Fibroblast of lung (primary cell): Measurements from ENCODE around the gene PTAR1. TPM values are rescaled to one million over a fixed set of nuclear protein-coding genes. Genes with fewer than 3 reads are reported as not detected.

Experiments used
- DNase-seq, 2 donors: peaks; one replicate each; pipeline versions ENCODE4 v3.0.0 to v3.0.0-alpha.2; 2010; ENCODE audit warnings: low read depth in 2 of 2
- H2AFZ ChIP-seq: 2 replicates; pipeline ENCODE4 v1.5.1; 2012; ENCODE audit warnings: low read length, control low read depth, inconsistent platforms
- H3K27ac ChIP-seq: 2 replicates; pipeline ENCODE4 v1.5.1; 2011; ENCODE audit warnings: low read length, control low read depth; ENCODE audit not compliant: insufficient read depth
- H3K27me3 ChIP-seq: 2 replicates; pipeline ENCODE4 v1.5.1; 2011; ENCODE audit warnings: mild to moderate bottlenecking, low read length; ENCODE audit not compliant: control insufficient read depth, insufficient read depth
- H3K36me3 ChIP-seq: 2 replicates; pipeline ENCODE4 v1.5.1; 2011; ENCODE audit warnings: low read length; ENCODE audit not compliant: control insufficient read depth, insufficient read depth
- H3K4me1 ChIP-seq: 2 replicates; pipeline ENCODE4 v1.5.1; 2011; ENCODE audit warnings: low read length; ENCODE audit not compliant: control insufficient read depth, insufficient read depth; ENCODE audit errors: extremely low read depth
- H3K4me2 ChIP-seq: 2 replicates; pipeline ENCODE4 v1.5.1; 2011; ENCODE audit warnings: low read length, control low read depth; ENCODE audit not compliant: insufficient read depth; ENCODE audit errors: extremely low read depth
- H3K4me3 ChIP-seq, 4 experiments: fragments of 200-600 bp in 1 of 4; sonication (generic) in 1 of 4; replicated peaks in 1 of 4; 2 replicates each; pipeline ENCODE4 v1.5.1; 2011 to 2016; ENCODE audit warnings: low read length in 4 of 4, low read depth in 3 of 4, mild to moderate bottlenecking in 3 of 4, control low read depth in 2 of 4, inconsistent platforms in 1 of 4, mixed read lengths in 1 of 4; ENCODE audit not compliant: insufficient read depth in 1 of 4; ENCODE audit errors: control extremely low read depth in 1 of 4
- H3K79me2 ChIP-seq: 2 replicates; pipeline ENCODE4 v1.5.1; 2012; ENCODE audit warnings: mild to moderate bottlenecking, low read length, inconsistent platforms; ENCODE audit not compliant: control insufficient read depth, insufficient read depth
- H3K9ac ChIP-seq: 2 replicates; pipeline ENCODE4 v1.5.1; 2011; ENCODE audit warnings: mild to moderate bottlenecking, low read length, control low read depth; ENCODE audit not compliant: insufficient read depth
- H3K9me3 ChIP-seq: 2 replicates; pipeline ENCODE4 v1.5.1; 2012; ENCODE audit warnings: low read depth, low read length; ENCODE audit not compliant: control insufficient read depth, insufficient read depth
- H4K20me1 ChIP-seq: 2 replicates; pipeline ENCODE4 v1.5.1; 2011; ENCODE audit warnings: low read length; ENCODE audit not compliant: control insufficient read depth, insufficient read depth; ENCODE audit errors: extremely low read depth
- EZH2 ChIP-seq: IDR thresholded peaks from 2 replicates; pipeline ENCODE4 v1.5.1; 2012; ENCODE audit warnings: low read length, control low read depth, mild to moderate bottlenecking; ENCODE audit errors: missing control alignments
- polyA plus RNA-seq, 2 donors: library from polyadenylated mRNA; depleted of rRNA in 1 of 2; stranded (reverse) in 1 of 2; unstranded in 1 of 2; fragments of >200 nt; gene quantifications; 2 replicates each; pipeline ENCODE4 v1.2.1, GENCODE V29; 2011 to 2012; ENCODE audit warnings: missing spikeins in 1 of 2
- total RNA-seq: library from RNA; depleted of rRNA; stranded (reverse); fragments of >200 nt; gene quantifications from 2 replicates; pipeline ENCODE4 v1.2.1, GENCODE V29; 2014
- TF ChIP-seq, protein P1 (sequence below), 2 donors: IDR thresholded peaks in 1 of 2; conservative IDR thresholded peaks in 1 of 2; 1 replicate in 1 of 2; 2 replicates in 1 of 2; pipeline ENCODE4 v1.5.1; 2011 to 2012; ENCODE audit warnings: low read length in 2 of 2, control low read depth in 1 of 2, inconsistent platforms in 1 of 2, low read depth in 1 of 2, mild to moderate bottlenecking in 1 of 2

The PTAR1 gene
- total and polyA plus RNA-seq, 2 donors (not counting 1 experiment from before 2014, with no cell fraction given): 21.7 to 115 TPM

GRCh38 chr9:69757996-69758675 lies 1.7 kb downstream of the PTAR1 start:
- Histone ChIP-seq H3K4me2 (peak overlapping the region; percentile 86), H3K9ac (no peak overlapping the region), H4K20me1 (no peaks in the 10 kb centered on the region), H3K4me3 (peak overlapping the region; percentile 70 to 94 (median 82)), H3K27ac (no peak overlapping the region), H3K79me2 (peaks cover 58% of the 10 kb centered on the region), H2AFZ (no peak overlapping the region), H3K27me3 (no peaks in the 10 kb centered on the region), H3K4me1 (peaks cover 2% of the 10 kb centered on the region), H3K9me3 (no peaks in the 10 kb centered on the region), H3K36me3 (peaks cover 2% of the 10 kb centered on the region)
- TF ChIP-seq, protein P1, sequence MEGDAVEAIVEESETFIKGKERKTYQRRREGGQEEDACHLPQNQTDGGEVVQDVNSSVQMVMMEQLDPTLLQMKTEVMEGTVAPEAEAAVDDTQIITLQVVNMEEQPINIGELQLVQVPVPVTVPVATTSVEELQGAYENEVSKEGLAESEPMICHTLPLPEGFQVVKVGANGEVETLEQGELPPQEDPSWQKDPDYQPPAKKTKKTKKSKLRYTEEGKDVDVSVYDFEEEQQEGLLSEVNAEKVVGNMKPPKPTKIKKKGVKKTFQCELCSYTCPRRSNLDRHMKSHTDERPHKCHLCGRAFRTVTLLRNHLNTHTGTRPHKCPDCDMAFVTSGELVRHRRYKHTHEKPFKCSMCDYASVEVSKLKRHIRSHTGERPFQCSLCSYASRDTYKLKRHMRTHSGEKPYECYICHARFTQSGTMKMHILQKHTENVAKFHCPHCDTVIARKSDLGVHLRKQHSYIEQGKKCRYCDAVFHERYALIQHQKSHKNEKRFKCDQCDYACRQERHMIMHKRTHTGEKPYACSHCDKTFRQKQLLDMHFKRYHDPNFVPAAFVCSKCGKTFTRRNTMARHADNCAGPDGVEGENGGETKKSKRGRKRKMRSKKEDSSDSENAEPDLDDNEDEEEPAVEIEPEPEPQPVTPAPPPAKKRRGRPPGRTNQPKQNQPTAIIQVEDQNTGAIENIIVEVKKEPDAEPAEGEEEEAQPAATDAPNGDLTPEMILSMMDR (conservative IDR thresholded peaks at IDR 0.05 in 1 of 2, IDR thresholded peaks at IDR 0.05 in 1 of 2; ENCODE audit: low read depth in 1 of 2, low read length in 2 of 2): no peak
- no peak for TF ChIP-seq EZH2
- peak; percentile 51 to 76 for DNase-seq

DNA sequence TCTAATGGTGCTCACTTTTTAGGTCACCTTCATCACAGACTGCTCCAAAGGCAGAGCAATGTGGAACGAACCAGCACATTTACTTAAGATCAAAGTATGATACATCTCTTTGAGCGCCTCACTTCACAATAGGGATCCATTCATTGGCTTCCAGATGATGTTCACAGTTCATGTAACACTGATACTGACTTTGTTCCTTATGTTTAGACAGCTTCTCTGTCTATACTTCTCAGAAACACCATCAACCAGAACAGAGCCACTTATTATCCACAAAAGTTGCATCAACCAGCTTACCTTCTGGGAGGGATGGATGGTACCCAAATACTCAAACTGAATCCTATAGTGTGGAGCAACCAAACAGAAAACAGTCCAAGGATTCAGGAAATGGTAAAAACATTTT lies 4.6 kb downstream of the PTAR1 start:
- H3K4me3 ChIP-seq: no peak overlapping the region
- H2AFZ ChIP-seq: no peak overlapping the region
- peaks cover 2% of the 10 kb centered on the region for H3K36me3 ChIP-seq
- no peaks in the 10 kb centered on the region for H3K9me3 ChIP-seq
- no peaks in the 10 kb centered on the region for H3K27me3 ChIP-seq
- H3K4me2 ChIP-seq: no peak overlapping the region
- TF ChIP-seq, protein P1 (conservative IDR thresholded peaks at IDR 0.05 in 1 of 2, IDR thresholded peaks at IDR 0.05 in 1 of 2; ENCODE audit: low read depth in 1 of 2, low read length in 2 of 2): no peak
- TF ChIP-seq EZH2: no peak
- H3K4me1 ChIP-seq: peaks cover 2% of the 10 kb centered on the region
- no peak overlapping the region for H3K9ac ChIP-seq
- H3K27ac ChIP-seq: no peak overlapping the region
- no peak for DNase-seq
- no peaks in the 10 kb centered on the region for H4K20me1 ChIP-seq
- peaks cover 70% of the 10 kb centered on the region for H3K79me2 ChIP-seq

GRCh38 chr9:69753830-69754229 lies 6.0 kb downstream of the PTAR1 start:
- no peaks in the 10 kb centered on the region for H3K27me3 ChIP-seq
- no peak for DNase-seq

More at GRCh38 chr9:69753830-69754229, 6.0 kb downstream of the PTAR1 start:
- Histone ChIP-seq H3K79me2 (peaks cover 65% of the 10 kb centered on the region), H3K4me1 (peaks cover 3% of the 10 kb centered on the region), H2AFZ (no peak overlapping the region), H3K9me3 (no peaks in the 10 kb centered on the region), H3K4me2 (no peak overlapping the region), H3K27ac (no peak overlapping the region), H3K4me3 (no peak overlapping the region), H4K20me1 (no peaks in the 10 kb centered on the region), H3K9ac (no peak overlapping the region), H3K36me3 (peaks cover 2% of the 10 kb centered on the region)
- TF ChIP-seq, protein P1 (conservative IDR thresholded peaks at IDR 0.05 in 1 of 2, IDR thresholded peaks at IDR 0.05 in 1 of 2; ENCODE audit: low read depth in 1 of 2, low read length in 2 of 2): no peak
- no peak for TF ChIP-seq EZH2
